Measurements from ENCODE around the gene GAST. TPM values are rescaled to one million over a fixed set of nuclear protein-coding genes. Genes with fewer than 3 reads are reported as not detected.
A peak's percentile ranks its signal among the peaks of the same experiment; 100 is the strongest.

The GAST gene
- polyA plus RNA-seq, 2 of the 4 experiments (the other 2 are of a cell fraction) = not detected

- TF ChIP-seq KDM5A (IDR thresholded peaks at IDR 0.05) = no peak
- no peak for TF ChIP-seq ZFP36 (IDR thresholded peaks at IDR 0.05; ENCODE audit: borderline replicate concordance, partially characterized antibody)
- TF ChIP-seq CBX8 (IDR thresholded peaks at IDR 0.05) = no peak
- TF ChIP-seq RARB (CRISPR knock-in tag; IDR thresholded peaks at IDR 0.05) = no peak
- TF ChIP-seq BHLHE40 (IDR thresholded peaks at IDR 0.05; ENCODE audit: low read depth, low read length) = no peak
- TF ChIP-seq HOXB13 (CRISPR knock-in tag; IDR thresholded peaks at IDR 0.05; ENCODE audit: low read depth) = no peak
- no peak for TF ChIP-seq BCL3 (IDR thresholded peaks at IDR 0.05)
- TF ChIP-seq TFCP2L1 (CRISPR knock-in tag; IDR thresholded peaks at IDR 0.05) = no peak
- no peak for TF ChIP-seq PHF8 (IDR thresholded peaks at IDR 0.05; ENCODE audit: borderline replicate concordance, low read depth)
- no peak for TF ChIP-seq REST (IDR thresholded peaks at IDR 0.05)
- no peak for TF ChIP-seq HMGXB4 (CRISPR knock-in tag; IDR thresholded peaks at IDR 0.05; ENCODE audit: borderline replicate concordance)
- no peak for TF ChIP-seq RCOR1 (IDR thresholded peaks at IDR 0.05; ENCODE audit: low read depth, low read length)
- peak; percentile 78 for TF ChIP-seq MAFK (IDR thresholded peaks at IDR 0.05; ENCODE audit: partially characterized antibody)
- TF ChIP-seq HOXA7 (CRISPR knock-in tag; IDR thresholded peaks at IDR 0.05) = no peak
- peak; percentile 50; the same call in 1 of the 2 replicates for TF ChIP-seq E2F6 (IDR thresholded peaks at IDR 0.05; ENCODE audit: borderline replicate concordance, low read depth)
- no peak for TF ChIP-seq MYC (IDR thresholded peaks at IDR 0.05; ENCODE audit: borderline replicate concordance, low read length)
- no peak for TF ChIP-seq FOSB (CRISPR knock-in tag; IDR thresholded peaks at IDR 0.05)
- no peak for TF ChIP-seq RFX5 (IDR thresholded peaks at IDR 0.05)
- TF ChIP-seq EHF (CRISPR knock-in tag; IDR thresholded peaks at IDR 0.05) = no peak
- no peak for TF ChIP-seq RNF2 (IDR thresholded peaks at IDR 0.05; ENCODE audit: borderline replicate concordance, low read depth)
- TF ChIP-seq CHD2 (IDR thresholded peaks at IDR 0.05; ENCODE audit: low read length, partially characterized antibody) = no peak
- no peak for TF ChIP-seq HES2 (IDR thresholded peaks at IDR 0.05)
- no peak for TF ChIP-seq HEYL (CRISPR knock-in tag; IDR thresholded peaks at IDR 0.05)
- TF ChIP-seq EHMT2 (IDR thresholded peaks at IDR 0.05; ENCODE audit: low read depth) = no peak
- TF ChIP-seq FOSL2 (IDR thresholded peaks at IDR 0.05) = no peak
- TF ChIP-seq FOSL2 (CRISPR knock-in tag; IDR thresholded peaks at IDR 0.05) = no peak
- peak in 1 of 2 experiments; percentile 59; a peak in 2 of 5 replicates for TF ChIP-seq JUN (IDR thresholded peaks at IDR 0.05)
- TF ChIP-seq MAZ (IDR thresholded peaks at IDR 0.05; ENCODE audit: borderline replicate concordance, low read depth, low read length) = no peak
Measured at GRCh38 chr17:41666237-41666641, 45.9 kb upstream of the GAST start (continued).

Measured in A549 (cell line).